HepG2 (cell line): ENCODE results near the gene LRRC45. TPM values are rescaled to one million over a fixed set of nuclear protein-coding genes. Genes with fewer than 3 reads are reported as not detected.

Experiments used
- ATF3 ChIP-seq: sonication (generic); formaldehyde crosslinking; IDR thresholded peaks from 2 replicates; pipeline ENCODE4 v1.4.0; 2020; ENCODE audit warnings: missing genetic modification reagents
- BCL6 ChIP-seq: IDR thresholded peaks from 2 replicates; pipeline ENCODE4 v1.6.1; 2016; ENCODE audit warnings: missing genetic modification reagents, missing compliant biosample characterization
- HNF4G ChIP-seq, 2 experiments: sonication (generic) in 1 of 2; formaldehyde crosslinking in 1 of 2; IDR thresholded peaks; 2 replicates each; pipeline versions ENCODE4 v1.4.0 to v1.6.1; 2011 to 2020; ENCODE audit warnings: borderline replicate concordance in 2 of 2, low read depth in 2 of 2, mild to moderate bottlenecking in 2 of 2, low read length in 1 of 2, missing genetic modification reagents in 1 of 2, moderate library complexity in 1 of 2
- HNRNPK ChIP-seq: fragments of 200-400 bp; formaldehyde crosslinking; IDR thresholded peaks from 2 replicates; pipeline ENCODE4 v1.6.1; 2018; ENCODE audit warnings: low read length, low read depth, moderate library complexity, mild to moderate bottlenecking; ENCODE audit not compliant: poor library complexity, severe bottlenecking
- KLF15 ChIP-seq: sonication (generic); formaldehyde crosslinking; IDR thresholded peaks from 2 replicates; pipeline ENCODE4 v1.8.1; 2023; ENCODE audit warnings: borderline replicate concordance, mild to moderate bottlenecking, inconsistent platforms, missing genetic modification reagents, mixed read lengths
- RBFOX2 ChIP-seq: fragments of 200-400 bp; formaldehyde crosslinking; IDR thresholded peaks from 2 replicates; pipeline ENCODE4 v1.6.1; 2017; ENCODE audit warnings: low read depth, mild to moderate bottlenecking, low read length
- SMARCC2 ChIP-seq: fragments of 450-650 bp; IDR thresholded peaks from 2 replicates; pipeline ENCODE4 v1.6.1; 2017; ENCODE audit warnings: antibody characterized with exemption, mild to moderate bottlenecking
- SRSF4 ChIP-seq: fragments of 200-400 bp; formaldehyde crosslinking; IDR thresholded peaks from one replicate; pipeline ENCODE4 v1.6.1; 2018; ENCODE audit warnings: mild to moderate bottlenecking, low read depth, low read length, moderate library complexity; ENCODE audit not compliant: poor library complexity, severe bottlenecking
- TAF15 ChIP-seq: fragments of 200-400 bp; formaldehyde crosslinking; IDR thresholded peaks from one replicate; pipeline ENCODE4 v1.6.1; 2018; ENCODE audit warnings: mild to moderate bottlenecking, low read depth, low read length; ENCODE audit not compliant: poor library complexity, severe bottlenecking
- ZBTB7B ChIP-seq: sonication (generic); formaldehyde crosslinking; IDR thresholded peaks from 2 replicates; pipeline ENCODE4 v1.4.0; 2020; ENCODE audit warnings: missing genetic modification reagents
- ZKSCAN8 ChIP-seq: IDR thresholded peaks from 2 replicates; pipeline ENCODE4 v1.6.1; 2016; ENCODE audit warnings: borderline replicate concordance, missing genetic modification reagents, missing compliant biosample characterization
- ZNF207 ChIP-seq: fragments of 450-650 bp; IDR thresholded peaks from 2 replicates; pipeline ENCODE4 v1.6.1; 2016; ENCODE audit warnings: antibody characterized with exemption, borderline replicate concordance
- ZNF704 ChIP-seq: sonication (generic); formaldehyde crosslinking; IDR thresholded peaks from 2 replicates; pipeline ENCODE4 v1.8.1; 2023; ENCODE audit warnings: mild to moderate bottlenecking, inconsistent platforms, moderate library complexity, missing genetic modification reagents, borderline replicate concordance
- ZNF710 ChIP-seq: sonication (generic); formaldehyde crosslinking; IDR thresholded peaks from 2 replicates; pipeline ENCODE4 v1.5.0; 2020; ENCODE audit warnings: mild to moderate bottlenecking, missing genetic modification reagents, borderline replicate concordance
- polyA plus RNA-seq, 8 experiments: library from polyadenylated mRNA; depleted of rRNA in 3 of 8; stranded (reverse) in 7 of 8; unstranded in 1 of 8; fragments of >200 nt; fragmentation: Illumina TruSeq in 4 of 8; extraction: Trizol in 4 of 8; gene quantifications; 2 replicates each; pipeline versions ENCODE4 v1.2.1 to v1.2.3, GENCODE V29; 2011 to 2016; ENCODE audit warnings: low read depth in 4 of 8, missing spikeins in 1 of 8, mixed read lengths in 1 of 8; ENCODE audit not compliant: insufficient read depth in 1 of 8
- total RNA-seq, 5 experiments: library from RNA; depleted of rRNA; stranded (reverse); fragments of >200 nt; fragmentation: Illumina TruSeq; extraction: Trizol; gene quantifications; 2 replicates each; pipeline ENCODE4 v1.2.3, GENCODE V29; 2016; ENCODE audit warnings: low read depth in 1 of 5
- TF ChIP-seq, protein P1 (sequence below): sonication (generic); formaldehyde crosslinking; IDR thresholded peaks from 2 replicates; pipeline ENCODE4 v1.4.0; 2020; ENCODE audit warnings: mild to moderate bottlenecking, missing genetic modification reagents

LRRC45 gene
- total and polyA plus RNA-seq, 2 of the 13 experiments (the other 11 are each of a cell fraction or from before 2014, with no cell fraction given): 11.6 to 48.1 TPM

DNA sequence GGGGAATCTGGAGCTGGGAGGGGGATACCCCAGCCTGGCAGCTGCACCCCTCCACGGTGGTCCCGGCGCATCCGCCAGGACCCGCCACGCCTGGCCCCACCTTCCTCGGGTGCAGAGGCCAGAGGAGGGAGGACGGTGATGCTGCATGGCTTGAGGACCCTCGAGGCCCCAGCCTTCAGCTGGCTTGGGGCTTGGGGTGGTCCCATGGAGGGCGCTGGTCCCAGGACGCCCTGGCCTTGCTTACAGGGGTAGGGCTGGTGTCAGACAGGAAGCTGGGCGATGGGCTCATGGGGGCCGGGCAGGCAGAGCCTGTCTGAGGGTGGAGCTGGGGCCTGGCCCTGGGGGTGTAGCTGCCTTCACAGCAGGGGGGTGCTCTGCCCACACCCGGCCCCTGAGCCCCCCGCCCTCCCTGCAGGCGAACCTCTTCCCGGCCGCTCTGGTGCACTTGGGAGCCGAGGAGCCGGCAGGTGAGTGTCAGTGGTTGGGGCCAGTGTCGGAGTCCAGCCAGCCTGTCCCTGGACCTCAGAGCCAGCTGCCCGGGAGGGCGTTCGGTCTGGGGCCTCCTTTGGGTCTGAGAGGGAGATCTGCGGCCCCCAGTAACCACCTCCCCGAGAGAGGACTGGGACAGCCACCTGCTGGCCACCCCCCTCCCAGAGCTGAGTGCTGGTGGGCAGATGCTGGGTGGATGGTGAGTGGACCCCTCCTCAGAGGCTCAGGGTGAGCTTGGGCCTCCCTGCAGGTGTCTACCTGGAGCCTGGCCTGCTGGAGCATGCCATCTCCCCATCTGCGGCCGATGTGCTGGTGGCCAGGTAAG, 6.8 kb upstream of the LRRC45 start (continued):
- TF ChIP-seq ZNF704 (CRISPR knock-in tag): peak; percentile 43; the same call in 1 of the 2 replicates
- peak; percentile 71 for TF ChIP-seq ZBTB7B (CRISPR knock-in tag)
- TF ChIP-seq ZKSCAN8: 0 out of 2 replicates have a peak, but pooled peaks have one; percentile 11
- TF ChIP-seq ZNF710: no peak
- TF ChIP-seq TAF15: no peak
- TF ChIP-seq HNRNPK: peak; percentile 9
- TF ChIP-seq SMARCC2: no peak
- TF ChIP-seq SRSF4: peak; percentile 32
- TF ChIP-seq ATF3 (CRISPR knock-in tag): 0 out of 2 replicates have a peak, but pooled peaks have one; percentile 12
- no peak for TF ChIP-seq HNF4G (IDR thresholded peaks at IDR 0.05; ENCODE audit: borderline replicate concordance, low read depth, low read length)
- TF ChIP-seq HNF4G (CRISPR knock-in tag; IDR thresholded peaks at IDR 0.05; ENCODE audit: borderline replicate concordance, low read depth): no peak
- no peak for TF ChIP-seq BCL6 (CRISPR knock-in tag)
- TF ChIP-seq, protein P1, sequence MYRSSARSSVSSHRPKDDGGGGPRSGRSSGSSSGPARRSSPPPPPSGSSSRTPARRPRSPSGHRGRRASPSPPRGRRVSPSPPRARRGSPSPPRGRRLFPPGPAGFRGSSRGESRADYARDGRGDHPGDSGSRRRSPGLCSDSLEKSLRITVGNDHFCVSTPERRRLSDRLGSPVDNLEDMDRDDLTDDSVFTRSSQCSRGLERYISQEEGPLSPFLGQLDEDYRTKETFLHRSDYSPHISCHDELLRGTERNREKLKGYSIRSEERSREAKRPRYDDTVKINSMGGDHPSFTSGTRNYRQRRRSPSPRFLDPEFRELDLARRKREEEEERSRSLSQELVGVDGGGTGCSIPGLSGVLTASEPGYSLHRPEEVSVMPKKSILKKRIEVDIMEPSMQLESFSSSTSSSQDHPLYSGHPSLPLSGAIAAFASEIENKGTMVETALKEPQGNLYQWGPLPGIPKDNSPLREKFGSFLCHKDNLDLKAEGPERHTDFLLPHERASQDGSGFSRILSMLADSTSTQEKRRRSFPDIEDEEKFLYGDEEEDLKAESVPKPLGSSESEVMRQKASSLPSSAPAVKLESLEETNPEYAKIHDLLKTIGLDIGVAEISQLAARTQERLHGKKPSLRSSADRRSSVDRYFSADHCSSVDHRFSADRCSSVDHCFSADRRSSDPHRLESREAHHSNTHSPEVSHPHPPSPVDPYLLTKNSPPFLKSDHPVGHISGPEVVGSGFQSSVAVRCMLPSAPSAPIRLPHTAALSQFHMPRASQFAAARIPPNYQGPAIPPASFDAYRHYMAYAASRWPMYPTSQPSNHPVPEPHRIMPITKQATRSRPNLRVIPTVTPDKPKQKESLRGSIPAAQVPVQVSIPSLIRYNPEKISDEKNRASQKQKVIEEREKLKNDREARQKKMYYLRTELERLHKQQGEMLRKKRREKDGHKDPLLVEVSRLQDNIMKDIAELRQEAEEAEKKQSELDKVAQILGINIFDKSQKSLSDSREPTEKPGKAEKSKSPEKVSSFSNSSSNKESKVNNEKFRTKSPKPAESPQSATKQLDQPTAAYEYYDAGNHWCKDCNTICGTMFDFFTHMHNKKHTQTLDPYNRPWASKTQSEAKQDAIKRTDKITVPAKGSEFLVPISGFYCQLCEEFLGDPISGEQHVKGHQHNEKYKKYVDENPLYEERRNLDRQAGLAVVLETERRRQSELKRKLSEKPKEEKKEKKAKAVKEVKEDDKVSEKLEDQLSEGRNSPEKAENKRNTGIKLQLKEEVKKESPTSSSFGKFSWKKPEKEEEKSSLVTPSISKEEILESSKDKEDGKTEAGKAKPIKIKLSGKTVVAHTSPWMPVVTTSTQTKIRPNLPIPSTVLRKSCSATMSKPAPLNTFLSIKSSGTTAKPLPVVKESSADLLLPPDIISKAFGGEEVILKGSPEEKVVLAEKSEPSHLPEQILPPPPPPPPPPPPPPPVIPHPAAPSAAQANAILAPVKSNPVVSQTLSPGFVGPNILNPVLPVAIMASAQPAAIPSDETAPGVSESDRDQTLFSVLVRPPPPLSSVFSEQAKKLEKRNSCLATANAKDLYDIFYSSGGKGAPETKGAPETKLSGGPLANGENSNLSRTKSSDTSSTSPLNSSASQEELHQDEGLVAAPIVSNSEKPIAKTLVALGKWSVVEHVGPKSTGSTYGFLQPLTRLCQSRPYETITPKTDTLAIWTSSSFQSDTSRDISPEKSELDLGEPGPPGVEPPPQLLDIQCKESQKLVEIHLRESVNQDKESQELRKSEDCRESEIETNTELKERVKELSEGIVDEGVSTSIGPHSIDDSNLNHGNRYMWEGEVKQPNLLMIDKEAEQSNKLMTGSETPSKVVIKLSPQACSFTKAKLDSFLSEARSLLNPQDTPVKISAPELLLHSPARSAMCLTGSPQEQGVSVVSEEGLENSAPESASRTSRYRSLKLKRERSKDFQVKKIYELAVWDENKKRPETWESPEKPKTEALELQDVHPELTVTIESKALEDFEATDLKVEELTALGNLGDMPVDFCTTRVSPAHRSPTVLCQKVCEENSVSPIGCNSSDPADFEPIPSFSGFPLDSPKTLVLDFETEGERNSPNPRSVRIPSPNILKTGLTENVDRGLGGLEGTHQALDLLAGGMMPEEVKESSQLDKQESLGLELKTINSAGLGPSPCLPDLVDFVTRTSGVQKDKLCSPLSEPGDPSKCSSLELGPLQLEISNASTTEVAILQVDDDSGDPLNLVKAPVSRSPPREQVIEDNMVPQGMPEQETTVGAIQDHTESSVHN (CRISPR knock-in tag): no peak
- TF ChIP-seq ZNF207: no peak
- no peak for TF ChIP-seq KLF15 (CRISPR knock-in tag)
- peak; percentile 85 for TF ChIP-seq RBFOX2
